Keratinocyte (primary cell): Measurements from ENCODE around the gene ABAT. TPM values are rescaled to one million over a fixed set of nuclear protein-coding genes. Genes with fewer than 3 reads are reported as not detected.

Source experiments
- DNase-seq: peaks from one replicate; pipeline ENCODE4 v3.0.0-alpha.2; 2011; ENCODE audit warnings: low read depth, missing footprints, low spot score
- FAIRE-seq: peaks from 2 replicates; lab custom pipeline; 2011; peaks lifted over from hg19 to GRCh38; lab: Jason Lieb, UNC
- H2AFZ ChIP-seq: 2 replicates; pipeline ENCODE4 v1.6.0; 2012; ENCODE audit warnings: low read length, control low read depth, inconsistent platforms; ENCODE audit not compliant: control insufficient read depth
- H3K27ac ChIP-seq: 2 replicates; pipeline ENCODE4 v1.5.1; 2011; ENCODE audit warnings: low read length; ENCODE audit not compliant: control insufficient read depth, insufficient read depth
- H3K27me3 ChIP-seq: 3 replicates; pipeline ENCODE4 v1.6.0; 2011; ENCODE audit warnings: low read length; ENCODE audit not compliant: control insufficient read depth, insufficient read depth; ENCODE audit errors: extremely low read depth
- H3K36me3 ChIP-seq, 2 experiments: 2 replicates in 1 of 2; 3 replicates in 1 of 2; pipeline ENCODE4 v1.5.1; 2011; ENCODE audit warnings: low read length in 2 of 2, mild to moderate bottlenecking in 1 of 2; ENCODE audit not compliant: control insufficient read depth in 2 of 2, insufficient read depth in 2 of 2; ENCODE audit errors: extremely low read depth in 1 of 2
- H3K4me1 ChIP-seq: 3 replicates; pipeline ENCODE4 v1.5.1; 2011; ENCODE audit warnings: low read length; ENCODE audit not compliant: control insufficient read depth, insufficient read depth; ENCODE audit errors: extremely low read depth
- H3K4me2 ChIP-seq: 3 replicates; pipeline ENCODE4 v1.6.0; 2011; ENCODE audit warnings: low read depth, low read length; ENCODE audit not compliant: control insufficient read depth, insufficient read depth; ENCODE audit errors: extremely low read depth
- H3K4me3 ChIP-seq, 3 experiments: fragments of 200-600 bp in 1 of 3; sonication (generic) in 1 of 3; 2 replicates in 2 of 3; 3 replicates in 1 of 3; pipeline ENCODE4 v1.5.1; 2011 to 2016; ENCODE audit warnings: low read length in 3 of 3, mild to moderate bottlenecking in 3 of 3, control low read depth in 2 of 3, inconsistent platforms in 1 of 3, low read depth in 1 of 3, mixed read lengths in 1 of 3, mixed run types in 1 of 3, moderate library complexity in 1 of 3; ENCODE audit not compliant: control insufficient read depth in 2 of 3, insufficient read depth in 2 of 3; ENCODE audit errors: extremely low read depth in 1 of 3
- H3K79me2 ChIP-seq: 2 replicates; pipeline ENCODE4 v1.6.0; 2012; ENCODE audit warnings: low read length; ENCODE audit not compliant: control insufficient read depth, insufficient read depth
- H3K9ac ChIP-seq: 3 replicates; pipeline ENCODE4 v1.6.0; 2011; ENCODE audit warnings: low read length; ENCODE audit not compliant: control insufficient read depth, insufficient read depth; ENCODE audit errors: extremely low read depth
- H3K9me1 ChIP-seq: 3 replicates; pipeline ENCODE4 v1.6.0; 2011; ENCODE audit warnings: low read length; ENCODE audit not compliant: control insufficient read depth, insufficient read depth; ENCODE audit errors: extremely low read depth
- H3K9me3 ChIP-seq: 2 replicates; pipeline ENCODE4 v1.5.1; 2012; ENCODE audit warnings: low read depth, low read length; ENCODE audit not compliant: control insufficient read depth
- H4K20me1 ChIP-seq: 3 replicates; pipeline ENCODE4 v1.6.0; 2011; ENCODE audit warnings: low read length; ENCODE audit not compliant: control insufficient read depth, insufficient read depth; ENCODE audit errors: extremely low read depth
- CTCF ChIP-seq, 3 experiments: IDR thresholded peaks in 1 of 3; conservative IDR thresholded peaks in 1 of 3; optimal IDR thresholded peaks in 1 of 3; 2 replicates in 2 of 3; 3 replicates in 1 of 3; pipeline versions ENCODE3 to v1.5.1; 2011; ENCODE audit warnings: low read length in 3 of 3, mild to moderate bottlenecking in 3 of 3, moderate library complexity in 2 of 3, control low read depth in 1 of 3, inconsistent platforms in 1 of 3; ENCODE audit not compliant: insufficient read depth in 2 of 3; ENCODE audit errors: extremely low read depth in 1 of 3
- EZH2 ChIP-seq: IDR thresholded peaks from one replicate; pipeline ENCODE4 v1.6.1; 2012; ENCODE audit warnings: inconsistent platforms, mild to moderate bottlenecking, low read length, moderate library complexity
- dilution Hi-C: fragments of 300-500 bp; cut with MboI; formaldehyde crosslinking; loops from one replicate; pipeline ENCODE4 v1.7.0; 2020; ENCODE audit warnings: low sequenced_read_pairs; ENCODE audit not compliant: extremely low pct_ligation_motif_present
- polyA plus RNA-seq, 5 experiments: library from polyadenylated mRNA; depleted of rRNA in 3 of 5; stranded (reverse) in 3 of 5; stranded (forward) in 1 of 5; unstranded in 1 of 5; fragments of >200 nt; gene quantifications; 1 replicate in 1 of 5; 2 replicates in 3 of 5; 3 replicates in 1 of 5; pipeline versions ENCODE4 v1.2.1 to v1.2.3, GENCODE V29; 2011 to 2012; ENCODE audit warnings: missing spikeins in 2 of 5, low read depth in 1 of 5, low replicate concordance in 1 of 5

The ABAT gene
- polyA plus RNA-seq, 1 donor (not counting 4 experiments of a cell fraction or from before 2014, with no cell fraction given), result 13.7 TPM

- H3K9me3 ChIP-seq, result no peaks in the 10 kb centered on the region
- H3K36me3 ChIP-seq, result peaks cover 42 to 51% of the 10 kb centered on the region in 2 experiments
- no peaks in the 10 kb centered on the region for H3K4me1 ChIP-seq
- no peak for DNase-seq
- peaks cover 13% of the 10 kb centered on the region for H3K79me2 ChIP-seq
- no peaks in the 10 kb centered on the region for H3K9me1 ChIP-seq
- H3K27ac ChIP-seq, result no peak overlapping the region
- H3K27me3 ChIP-seq, result no peaks in the 10 kb centered on the region
- H2AFZ ChIP-seq, result no peak overlapping the region
- dilution Hi-C loops, result no loop called here
- no peak overlapping the region for H3K4me2 ChIP-seq
- no peak for FAIRE-seq
- H3K9ac ChIP-seq, result no peak overlapping the region
- H3K4me3 ChIP-seq, result no peak overlapping the region
- TF ChIP-seq CTCF (optimal IDR thresholded peaks at IDR 0.05 in 1 of 3, IDR thresholded peaks at IDR 0.05 in 1 of 3, conservative IDR thresholded peaks at IDR 0.05 in 1 of 3; ENCODE audit: extremely low read depth in 1 of 3, insufficient read depth in 2 of 3, low read length in 3 of 3) (no peak), EZH2 (no peak)
- no peaks in the 10 kb centered on the region for H4K20me1 ChIP-seq
These were observed 43.0 kb upstream of the ABAT start for GRCh38 chr16:8631373-8631772.

- H3K9me1 ChIP-seq, result no peaks in the 10 kb centered on the region
- H3K27me3 ChIP-seq, result no peaks in the 10 kb centered on the region
- H2AFZ ChIP-seq, result no peak overlapping the region
- H3K27ac ChIP-seq, result no peak overlapping the region
- H3K9ac ChIP-seq, result no peak overlapping the region
- dilution Hi-C loops, result no loop called here
- H3K79me2 ChIP-seq, result peaks cover 12% of the 10 kb centered on the region
- no peak overlapping the region for H3K4me2 ChIP-seq
- no peaks in the 10 kb centered on the region for H4K20me1 ChIP-seq
- peaks cover 40 to 52% of the 10 kb centered on the region in 2 experiments for H3K36me3 ChIP-seq
- no peak overlapping the region for H3K4me3 ChIP-seq
- no peak for TF ChIP-seq CTCF (optimal IDR thresholded peaks at IDR 0.05 in 1 of 3, IDR thresholded peaks at IDR 0.05 in 1 of 3, conservative IDR thresholded peaks at IDR 0.05 in 1 of 3; ENCODE audit: extremely low read depth in 1 of 3, insufficient read depth in 2 of 3, low read length in 3 of 3)
- no peak for TF ChIP-seq EZH2
- FAIRE-seq, result no peak
- no peak for DNase-seq
- no peaks in the 10 kb centered on the region for H3K4me1 ChIP-seq
- no peaks in the 10 kb centered on the region for H3K9me3 ChIP-seq
These were observed 42.5 kb upstream of the ABAT start for GRCh38 chr16:8631818-8632465.
